Posterior cingulate gyrus (tissue), 11 donors: Measurements from ENCODE around the gene ST6GAL1.
"Not testable (repeated sequence)": the region's sequence is repeated elsewhere in the genome, so short reads cannot be mapped to it uniquely, and the experiment has no call there.

Experiments
- DNase-seq, 10 donors: peaks; one replicate each; pipeline versions ENCODE4 v3.0.0 to v3.0.0-alpha.2; 2020 to 2021; ENCODE audit warnings: mixed read lengths in 3 of 10
- intact Hi-C: fragments of 100-400 bp; cut with DNase I; formaldehyde crosslinking; loops from one replicate; pipeline ENCODE4 v1.15.1; 2023

The ST6GAL1 gene, protein sequence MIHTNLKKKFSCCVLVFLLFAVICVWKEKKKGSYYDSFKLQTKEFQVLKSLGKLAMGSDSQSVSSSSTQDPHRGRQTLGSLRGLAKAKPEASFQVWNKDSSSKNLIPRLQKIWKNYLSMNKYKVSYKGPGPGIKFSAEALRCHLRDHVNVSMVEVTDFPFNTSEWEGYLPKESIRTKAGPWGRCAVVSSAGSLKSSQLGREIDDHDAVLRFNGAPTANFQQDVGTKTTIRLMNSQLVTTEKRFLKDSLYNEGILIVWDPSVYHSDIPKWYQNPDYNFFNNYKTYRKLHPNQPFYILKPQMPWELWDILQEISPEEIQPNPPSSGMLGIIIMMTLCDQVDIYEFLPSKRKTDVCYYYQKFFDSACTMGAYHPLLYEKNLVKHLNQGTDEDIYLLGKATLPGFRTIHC

DNA sequence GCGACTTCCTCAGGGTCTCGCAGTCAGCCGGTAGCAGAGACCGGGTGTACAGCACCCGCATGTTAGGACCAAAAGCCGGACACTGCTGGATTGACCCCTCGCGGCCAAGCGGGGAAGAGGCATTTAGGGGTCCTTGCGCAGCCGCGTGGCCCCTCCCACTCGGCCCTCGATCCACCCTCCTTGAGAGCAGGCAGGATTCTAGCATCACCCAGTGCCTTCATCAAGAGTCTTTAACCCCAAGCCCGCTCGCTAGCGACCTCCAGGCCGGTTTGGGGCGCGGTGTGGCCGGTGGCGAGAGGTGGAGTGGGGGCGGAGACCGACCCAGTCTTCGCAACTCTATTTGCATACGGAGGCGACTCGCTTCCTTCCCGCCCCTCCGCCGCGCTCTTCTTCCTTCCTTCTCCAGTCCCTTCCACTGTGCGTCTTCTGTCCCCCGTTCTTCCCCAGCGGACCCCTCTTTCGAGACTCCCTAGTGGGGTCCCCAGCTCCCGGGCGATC lies at the start of gene ST6GAL1:
Gene ST6GAL1, plus strand, starts transcription at position 384 of the 498 bp plus-strand sequence. CDS start 112,178 bp downstream, outside the sequence.
- DNase-seq: peak; percentile 27 to 93 (median 49)
- intact Hi-C loops: no loop called here

DNA sequence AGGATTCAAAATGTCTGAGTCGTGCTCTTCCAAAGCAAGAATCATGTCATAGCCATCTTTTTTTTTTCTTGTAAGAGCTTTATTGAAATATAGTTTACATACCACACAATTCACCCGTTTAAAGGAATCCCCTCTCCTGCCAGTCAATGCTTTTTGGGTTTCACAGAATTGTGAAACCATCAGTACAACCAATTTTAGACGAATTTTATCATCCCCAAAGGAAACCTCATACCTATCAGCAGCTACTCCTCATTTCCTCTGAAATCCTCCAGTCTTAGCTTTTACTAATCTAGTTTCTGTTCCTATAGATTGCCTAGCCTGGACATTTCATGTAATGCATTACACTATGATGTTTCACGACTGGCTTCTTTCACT lies 48.2 kb upstream of the ST6GAL1 start:
- intact Hi-C loops: no loop called here
- DNase-seq: no peak

DNA sequence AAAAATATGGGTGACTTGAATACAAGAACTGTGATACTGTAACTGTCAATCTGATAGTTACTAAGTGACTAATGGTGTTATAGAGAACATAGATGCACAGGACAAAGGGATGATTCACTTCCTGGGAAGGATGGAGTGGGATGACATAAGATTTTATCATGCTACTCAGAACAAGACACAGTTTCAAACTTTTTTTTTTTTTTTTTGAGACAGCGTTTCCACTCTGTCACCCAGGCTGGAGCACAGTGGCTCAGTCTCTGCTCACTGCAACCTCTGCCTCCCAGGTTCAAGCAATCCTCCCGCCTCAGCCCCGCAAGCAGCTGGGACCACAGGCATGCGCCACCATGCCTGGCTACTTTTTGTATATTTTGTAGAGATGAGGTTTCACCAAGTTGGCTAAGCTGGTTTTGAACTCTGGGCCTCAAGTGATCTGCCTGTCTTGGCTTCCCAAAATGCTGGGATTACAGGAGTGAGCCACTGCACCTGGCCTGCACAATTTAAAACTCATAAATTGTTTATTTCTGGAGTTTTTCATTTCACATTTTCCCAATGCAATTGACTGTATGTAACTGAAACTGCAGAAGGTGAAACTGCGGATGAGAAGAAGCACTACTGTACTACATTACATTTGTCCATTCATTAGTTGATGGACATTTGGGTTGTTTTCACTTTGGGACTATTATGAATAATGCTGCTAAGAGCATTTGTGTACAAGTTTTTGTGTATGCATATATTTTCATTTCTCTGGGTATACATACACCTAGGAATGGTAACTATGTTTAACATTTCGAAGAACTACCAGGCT lies 47.2 kb upstream of the ST6GAL1 start:
- intact Hi-C loops: no loop called here
- DNase-seq: no peak

DNA sequence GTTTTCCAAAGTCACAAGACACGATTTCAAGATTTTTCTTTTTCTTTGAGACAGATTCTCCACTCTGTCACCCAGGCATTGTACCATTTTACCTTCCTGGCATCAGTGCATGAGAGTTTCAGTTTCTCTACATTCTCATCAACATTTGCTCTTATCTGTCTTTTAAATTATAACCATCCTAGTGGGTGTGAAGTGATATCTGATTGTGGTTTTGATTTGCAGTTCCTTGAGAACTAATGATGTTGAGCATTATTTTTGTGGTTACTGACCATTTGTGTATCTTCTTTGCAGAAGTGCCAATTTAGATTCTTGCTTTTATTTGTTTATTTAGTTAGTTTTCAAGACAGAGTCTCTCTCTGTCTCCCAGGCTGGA lies 46.7 kb upstream of the ST6GAL1 start:
- intact Hi-C loops: no loop called here
- no peak for DNase-seq

DNA sequence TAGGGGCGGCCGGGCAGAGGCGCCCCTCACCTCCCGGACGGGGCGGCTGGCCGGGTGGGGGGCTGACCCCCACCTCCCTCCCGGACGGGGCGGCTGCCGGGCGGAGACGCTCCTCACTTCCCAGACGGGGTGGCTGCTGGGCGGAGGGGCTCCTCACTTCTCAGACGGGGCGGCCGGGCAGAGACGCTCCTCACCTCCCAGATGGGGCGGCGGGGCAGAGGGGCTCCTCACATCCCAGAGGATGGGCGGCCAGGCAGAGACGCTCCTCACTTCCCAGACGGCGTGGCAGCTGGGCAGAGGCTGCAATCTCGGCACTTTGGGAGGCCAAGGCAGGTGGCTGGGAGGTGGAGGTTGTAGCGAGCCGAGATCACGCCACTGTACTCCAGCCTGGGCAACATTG lies 45.5 kb upstream of the ST6GAL1 start:
- intact Hi-C loops: not testable (repeated sequence)
- DNase-seq: peak in 2 of 10 donors; percentile 50 to 55

DNA sequence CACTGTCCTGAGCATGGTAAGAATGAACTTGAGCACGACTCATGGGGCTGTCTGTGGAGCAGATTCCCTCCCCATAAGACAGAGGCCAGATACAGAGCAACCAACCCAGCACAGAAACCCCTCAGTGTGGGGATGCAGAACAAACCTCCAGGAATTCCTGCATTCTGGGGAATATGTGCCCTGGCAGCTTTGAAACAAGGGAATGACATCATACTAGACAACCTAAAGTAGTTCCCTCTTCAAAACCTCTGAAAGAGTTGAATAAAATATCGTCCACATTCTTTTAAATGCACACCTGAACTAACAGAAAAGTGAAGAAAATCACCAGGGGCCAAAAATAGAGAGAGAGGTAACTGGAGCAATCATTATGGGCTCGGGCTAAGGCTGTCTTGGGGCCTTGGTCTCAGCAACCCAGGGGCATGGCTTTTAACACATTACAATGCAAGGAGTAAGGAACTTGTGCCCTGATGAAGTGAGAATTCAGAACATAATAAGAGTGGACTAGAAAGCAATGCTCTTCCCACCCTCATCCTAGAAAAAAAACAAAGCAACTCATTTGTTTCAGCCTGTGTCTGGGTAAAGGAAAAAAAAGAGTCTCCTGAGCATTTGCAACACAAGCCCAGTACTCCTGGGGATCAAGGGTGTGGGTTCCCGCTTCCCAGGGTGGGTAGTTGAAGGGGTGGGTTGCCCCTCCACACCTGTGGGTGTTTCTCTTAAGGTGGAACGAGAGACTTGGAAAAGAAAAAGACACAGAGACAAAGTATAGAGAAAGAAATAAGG lies 43.9 kb upstream of the ST6GAL1 start:
- intact Hi-C loops: no loop called here

DNA sequence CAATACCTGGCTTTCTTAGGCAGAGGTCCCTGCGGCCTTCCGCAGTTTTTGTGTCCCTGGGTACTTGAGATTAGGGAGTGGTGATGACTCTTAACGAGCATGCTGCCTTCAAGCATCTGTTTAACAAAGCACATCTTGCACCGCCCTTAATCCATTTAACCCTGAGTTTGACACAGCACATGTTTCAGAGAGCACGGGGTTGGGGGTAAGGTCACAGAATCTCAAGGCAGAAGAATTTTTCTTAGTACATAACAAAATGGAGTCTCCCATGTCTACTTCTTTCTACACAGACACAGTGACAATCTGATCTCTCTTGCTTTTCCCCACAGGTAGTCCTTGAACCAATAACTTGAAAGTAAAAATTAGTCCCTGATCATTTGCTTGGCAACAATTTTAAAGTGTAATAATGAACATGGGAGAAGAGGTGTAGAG lies 42.8 kb upstream of the ST6GAL1 start:
- DNase-seq: not testable (repeated sequence)

More for the DNA sequence above, 43.9 kb upstream of the ST6GAL1 start:
- no peak for DNase-seq

DNA sequence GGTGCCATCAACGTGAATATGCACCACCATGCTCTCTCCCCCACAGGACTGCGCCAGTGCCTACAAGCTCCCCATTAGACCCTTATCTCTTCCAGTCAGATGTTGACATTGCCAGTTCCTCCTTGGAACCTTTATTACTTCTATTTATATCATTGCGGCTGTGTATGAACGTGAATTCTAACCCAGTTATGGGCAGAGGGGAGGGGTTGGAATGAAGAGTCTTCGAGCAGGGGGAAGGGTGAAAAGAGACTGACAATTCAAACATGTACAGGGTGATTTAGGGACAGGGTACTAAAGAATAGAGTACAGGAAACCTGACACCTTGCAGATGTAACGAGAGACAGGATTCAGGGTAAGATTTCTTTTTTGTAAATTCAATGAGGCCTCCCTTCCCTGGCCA lies 41.8 kb upstream of the ST6GAL1 start:
- intact Hi-C loops: no loop called here
- no peak for DNase-seq

More for the DNA sequence above, 42.8 kb upstream of the ST6GAL1 start:
- intact Hi-C loops: not testable (repeated sequence)

DNA sequence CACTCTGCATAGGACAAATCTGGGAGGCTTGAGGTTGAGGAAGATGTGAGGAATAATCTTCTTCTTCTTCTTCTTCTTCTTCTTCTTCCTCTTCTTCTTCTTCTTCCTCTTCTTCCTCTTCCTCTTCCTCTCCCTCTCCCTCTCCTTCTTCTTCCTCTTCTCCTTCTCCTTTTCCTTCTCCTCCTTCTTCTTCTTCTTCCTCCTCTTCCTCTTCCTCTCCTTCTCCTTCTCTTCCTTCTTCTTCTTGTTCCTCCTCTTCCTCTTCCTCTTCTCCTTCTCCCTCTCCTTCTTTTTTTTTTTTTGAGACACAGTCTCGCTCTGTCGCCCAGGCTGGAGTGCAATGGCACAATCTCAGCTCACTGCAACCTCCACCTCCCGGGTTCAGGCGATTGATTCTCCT lies 40.6 kb upstream of the ST6GAL1 start:
- DNase-seq, intact Hi-C loops: not testable (repeated sequence)

DNA sequence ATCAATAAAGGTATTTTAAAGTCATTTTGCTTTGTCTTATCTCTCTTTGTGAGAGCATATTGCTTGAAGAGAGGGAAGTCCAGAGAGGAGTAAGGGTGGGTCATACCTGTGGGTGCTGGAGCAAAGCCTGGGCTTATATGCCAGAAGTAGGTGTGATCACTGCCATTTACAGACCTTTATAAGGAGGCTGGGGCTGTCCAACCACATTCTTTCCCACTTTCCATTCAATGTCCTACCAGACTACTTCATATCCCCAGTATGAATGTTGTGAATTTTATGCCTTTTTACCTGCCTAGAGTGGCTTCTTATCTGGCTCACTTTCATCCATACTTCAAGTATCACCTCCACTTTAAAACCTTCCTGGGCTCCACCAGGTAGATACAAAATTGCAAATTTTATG lies 39.4 kb upstream of the ST6GAL1 start:
- intact Hi-C loops: no loop called here
- DNase-seq: no peak

DNA sequence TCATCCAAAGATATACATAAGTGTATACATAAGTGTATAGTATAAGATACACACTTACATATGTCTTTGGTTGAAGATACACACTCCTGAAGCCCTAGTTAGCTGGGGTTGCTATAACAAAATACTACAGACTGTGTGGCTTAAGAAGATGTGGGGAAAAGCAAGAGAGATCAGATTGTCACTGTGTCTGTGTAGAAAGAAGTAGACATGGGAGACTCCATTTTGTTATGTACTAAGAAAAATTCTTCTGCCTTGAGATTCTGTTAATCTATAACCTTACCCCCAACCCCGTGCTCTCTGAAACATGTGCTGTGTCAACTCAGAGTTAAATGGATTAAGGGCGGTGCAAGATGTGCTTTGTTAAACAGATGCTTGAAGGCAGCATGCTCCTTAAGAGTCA lies 37.3 kb upstream of the ST6GAL1 start:
- DNase-seq, intact Hi-C loops: not testable (repeated sequence)

DNA sequence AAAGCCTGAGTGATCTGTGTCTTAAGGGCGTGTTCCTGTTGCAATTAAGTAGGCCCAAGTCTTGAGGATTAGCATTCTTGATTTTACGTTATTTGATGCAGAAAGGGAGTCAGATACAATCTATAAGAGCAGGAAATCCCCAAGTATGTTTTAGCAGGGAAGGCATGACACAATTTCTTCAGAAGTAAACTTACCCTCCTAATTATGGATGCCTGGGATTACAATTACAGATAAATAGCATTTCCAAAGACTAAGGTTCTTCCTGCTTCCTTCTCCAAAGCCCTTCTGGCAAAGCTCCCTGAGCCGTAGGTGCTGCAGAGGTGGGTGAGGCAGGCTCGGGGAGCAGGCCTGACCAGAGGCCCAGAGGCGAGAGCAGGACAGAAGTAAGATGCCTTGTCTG lies 34.9 kb upstream of the ST6GAL1 start:
- intact Hi-C loops: no loop called here
- DNase-seq: no peak

DNA sequence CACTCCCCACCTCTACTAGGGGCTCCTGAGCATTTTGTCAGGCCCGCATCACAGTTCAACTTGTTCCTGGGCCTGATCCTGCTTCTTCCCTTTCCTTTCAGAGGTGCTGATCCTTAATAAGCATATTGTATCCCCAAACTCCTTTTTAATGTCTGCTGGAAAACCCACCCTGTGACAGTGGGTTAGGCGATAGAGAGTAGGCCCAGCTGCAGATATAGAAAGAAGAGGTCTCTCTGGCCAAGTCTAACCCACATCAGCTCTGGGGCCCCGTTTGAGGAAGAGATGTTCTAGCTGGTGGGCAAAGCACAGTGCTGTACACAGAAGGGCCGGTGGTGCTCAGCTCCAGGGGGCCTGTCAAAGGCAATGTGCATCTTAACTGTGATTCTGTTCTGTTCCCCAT lies 34.3 kb upstream of the ST6GAL1 start:
- intact Hi-C loops: no loop called here
- no peak for DNase-seq

DNA sequence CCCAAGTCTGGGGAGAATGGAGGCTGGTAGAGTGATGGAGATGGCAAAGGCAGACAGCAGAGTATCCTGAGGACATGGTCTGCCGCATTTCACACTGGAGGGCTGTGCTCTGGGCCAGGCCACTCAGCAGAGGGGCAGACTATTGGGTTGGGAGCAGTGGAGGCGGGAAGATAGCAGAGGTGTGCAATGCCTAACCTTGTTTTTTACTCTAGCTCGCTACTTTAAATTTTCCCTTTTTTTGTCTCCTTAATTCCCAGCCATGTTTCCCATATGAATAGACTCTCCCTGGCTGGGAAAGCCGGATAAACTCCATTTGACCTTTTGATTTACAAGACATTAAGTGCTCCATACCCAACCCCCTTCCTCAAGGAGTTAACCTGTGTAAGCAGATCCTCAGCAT lies 33.5 kb upstream of the ST6GAL1 start:
- DNase-seq: no peak
- intact Hi-C loops: no loop called here

DNA sequence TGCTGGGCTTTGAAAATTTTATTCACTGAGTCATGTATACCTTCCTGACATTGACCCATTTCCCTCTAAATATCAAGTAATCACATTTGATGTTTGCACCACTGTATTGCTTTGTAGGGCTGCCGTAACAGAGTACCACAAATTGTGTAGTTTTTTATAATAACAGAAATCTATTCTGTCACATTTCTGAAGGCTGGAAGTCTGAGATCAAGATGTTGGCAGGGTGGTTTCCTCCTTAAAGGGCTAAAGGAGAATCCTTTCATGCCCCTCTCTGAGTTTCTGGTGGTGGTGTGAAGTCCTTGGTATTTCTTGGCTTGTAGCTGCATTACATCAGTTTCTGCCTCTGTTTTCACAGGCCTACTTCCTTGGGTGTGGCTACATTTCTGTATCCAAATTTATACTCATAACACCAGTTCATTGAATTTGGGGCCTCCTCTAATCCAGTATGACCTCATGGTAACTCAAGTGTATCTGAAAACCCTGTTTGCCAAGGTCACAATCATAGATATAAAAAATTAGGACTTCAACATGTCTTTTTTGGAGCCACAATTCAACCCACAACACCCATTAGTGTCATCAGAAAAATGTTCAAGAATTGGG lies 29.1 kb upstream of the ST6GAL1 start:
- intact Hi-C loops: no loop called here
- DNase-seq: no peak

DNA sequence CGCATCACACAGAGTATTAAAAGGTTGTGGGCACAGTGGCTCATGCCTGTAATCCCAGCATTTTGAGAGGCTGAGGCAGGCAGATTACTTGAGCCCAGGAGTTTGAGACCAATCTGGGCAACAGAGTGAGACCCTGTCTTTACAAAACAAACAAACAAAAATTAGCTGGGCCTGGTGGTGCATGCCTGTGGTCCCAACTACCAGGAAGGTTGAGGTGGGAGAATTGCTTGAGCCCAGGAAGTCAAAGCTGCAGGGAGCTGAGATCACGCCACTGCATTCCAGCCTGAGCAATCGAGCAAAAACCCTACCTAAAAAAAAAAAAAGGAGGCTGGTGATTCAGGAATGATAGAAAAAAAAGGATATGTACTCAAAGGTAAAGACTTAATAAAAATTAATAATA lies 28.2 kb upstream of the ST6GAL1 start:
- intact Hi-C loops: no loop called here
- no peak for DNase-seq

DNA sequence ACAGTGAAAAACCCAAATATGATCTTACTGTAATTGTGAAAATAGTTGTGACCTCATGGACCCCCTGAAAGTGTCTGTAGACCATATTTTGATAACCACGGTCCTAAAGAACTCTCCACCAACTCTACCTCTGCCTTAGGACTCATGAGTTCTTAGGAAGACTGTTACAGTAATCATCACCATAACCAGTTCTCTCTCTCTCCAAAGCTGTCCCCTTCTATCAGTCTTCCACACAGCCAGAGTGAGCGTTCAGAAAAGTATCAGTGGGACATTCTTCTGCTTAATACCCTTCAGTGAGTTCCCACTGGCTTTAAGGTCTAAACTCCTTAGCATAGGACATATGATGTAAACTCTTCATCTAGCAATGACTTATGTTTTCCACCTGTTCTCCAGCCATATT lies 27.6 kb upstream of the ST6GAL1 start:
- intact Hi-C loops: no loop called here
- DNase-seq: no peak

DNA sequence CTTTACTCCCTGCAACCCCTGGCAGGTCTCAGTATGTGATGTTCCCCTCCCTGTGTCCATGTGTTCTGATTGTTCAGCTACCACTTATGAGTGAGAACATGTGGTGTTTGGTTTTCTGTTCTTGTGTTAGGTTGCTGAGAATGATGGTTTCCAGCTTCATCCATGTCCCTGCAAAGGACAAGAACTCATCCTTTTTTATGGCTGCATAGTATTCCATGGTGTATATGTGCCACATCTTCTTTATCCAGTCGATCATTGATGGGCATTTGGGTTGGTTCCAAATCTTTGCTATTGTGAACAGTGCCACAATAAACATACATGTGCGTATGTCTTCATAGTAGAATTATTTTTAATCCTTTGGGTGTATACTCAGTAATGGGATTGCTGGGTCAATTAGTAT lies 26.6 kb upstream of the ST6GAL1 start:
- DNase-seq, intact Hi-C loops: not testable (repeated sequence)

DNA sequence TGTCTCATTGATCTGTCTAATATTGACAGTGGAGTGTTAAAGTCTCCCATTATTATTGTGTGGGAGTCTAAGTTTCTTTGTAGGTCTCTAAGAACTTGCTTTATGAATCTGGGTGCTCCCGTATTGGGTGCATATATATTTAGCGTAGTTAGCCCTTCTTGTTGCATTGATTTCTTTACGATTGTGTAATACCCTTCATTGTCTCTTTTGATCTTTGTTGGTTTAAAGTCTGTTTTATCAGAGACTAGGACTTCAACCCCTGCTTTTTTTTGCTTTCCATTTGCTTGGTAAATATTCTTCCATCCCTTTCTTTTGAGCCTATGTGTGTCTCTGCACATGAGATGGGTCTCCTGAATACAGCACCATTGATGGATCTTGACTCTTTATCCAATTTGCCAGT lies 23.3 kb upstream of the ST6GAL1 start:
- DNase-seq, intact Hi-C loops: not testable (repeated sequence)

DNA sequence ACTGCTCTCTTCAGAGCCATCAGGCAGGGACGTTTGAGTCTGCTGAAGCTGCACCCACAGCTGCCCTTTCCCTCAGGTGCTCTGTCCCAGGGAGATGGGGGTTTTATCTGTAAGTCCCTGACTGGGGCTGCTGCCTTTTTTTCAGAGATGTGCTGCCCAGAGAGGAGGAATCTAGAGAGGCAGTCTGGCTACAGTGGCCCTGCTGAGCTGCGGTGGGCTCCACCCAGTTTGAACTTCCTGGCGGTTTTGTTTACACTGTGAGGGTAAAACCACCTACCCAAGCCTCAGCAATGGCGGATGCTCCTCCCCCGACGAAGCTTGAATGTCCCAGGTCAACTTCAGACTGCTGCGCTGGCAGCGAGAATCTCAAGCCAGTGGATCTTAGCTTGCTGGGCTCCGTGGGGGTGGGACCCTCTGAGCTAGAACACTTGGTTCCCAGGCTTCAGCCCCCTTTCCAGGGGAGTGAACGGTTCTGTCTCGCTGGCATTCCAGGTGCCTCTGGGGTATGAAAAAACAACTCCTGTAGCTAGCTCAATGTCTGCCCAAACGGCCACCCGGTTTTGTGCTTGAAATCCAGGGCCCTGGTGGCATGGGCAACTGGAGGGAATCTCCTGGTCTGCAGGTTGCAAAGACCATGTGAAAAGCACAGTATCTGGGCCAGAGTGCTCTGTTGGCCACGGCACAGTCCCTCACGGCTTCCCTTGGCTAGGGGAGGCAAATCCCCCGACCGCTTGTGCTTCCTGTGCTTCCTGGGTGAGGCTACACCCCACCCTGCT lies 21.1 kb upstream of the ST6GAL1 start:
- DNase-seq: no peak
- intact Hi-C loops: no loop called here
